ENCODE results near the gene RNF11.

RNF11 gene

DNA sequence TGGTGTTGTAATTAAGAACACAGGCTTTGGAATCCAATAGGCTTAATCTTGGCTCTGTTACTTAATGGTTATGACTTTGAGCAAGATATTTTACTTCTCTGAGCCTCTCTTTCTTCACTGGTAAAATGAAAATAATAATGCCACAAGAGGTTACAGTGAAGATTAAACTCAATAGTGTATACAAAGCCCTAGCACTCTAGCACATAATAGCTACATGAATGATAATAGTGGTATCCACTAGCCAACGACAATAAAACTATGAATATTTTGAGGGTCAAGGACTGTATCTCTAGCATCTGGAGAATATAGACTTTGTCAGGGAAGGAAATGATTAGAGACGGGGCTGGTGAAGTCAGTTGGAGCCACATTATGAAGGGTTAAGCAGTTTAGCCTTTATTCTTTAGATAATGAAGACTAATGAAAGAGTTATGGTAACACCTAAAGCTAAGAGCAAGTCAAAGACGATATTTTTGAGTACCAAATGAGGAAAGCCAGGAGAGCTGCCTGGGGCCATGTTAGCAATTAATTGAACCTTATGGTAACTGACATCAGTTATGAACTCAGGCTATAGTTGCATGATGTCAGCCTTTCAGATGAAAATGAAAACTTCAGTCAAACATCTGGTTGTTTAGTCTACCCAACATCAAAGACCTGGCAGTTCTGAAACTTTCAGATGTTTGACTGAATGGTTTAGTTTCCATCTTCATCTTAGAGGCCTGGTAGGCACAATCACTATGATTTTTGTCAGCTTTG lies 32.8 kb upstream of the RNF11 start:
- no peak overlapping the region for H3K4me3 ChIP-seq (ENCODE audit: low read depth, low read length)
- TF ChIP-seq, protein P1, sequence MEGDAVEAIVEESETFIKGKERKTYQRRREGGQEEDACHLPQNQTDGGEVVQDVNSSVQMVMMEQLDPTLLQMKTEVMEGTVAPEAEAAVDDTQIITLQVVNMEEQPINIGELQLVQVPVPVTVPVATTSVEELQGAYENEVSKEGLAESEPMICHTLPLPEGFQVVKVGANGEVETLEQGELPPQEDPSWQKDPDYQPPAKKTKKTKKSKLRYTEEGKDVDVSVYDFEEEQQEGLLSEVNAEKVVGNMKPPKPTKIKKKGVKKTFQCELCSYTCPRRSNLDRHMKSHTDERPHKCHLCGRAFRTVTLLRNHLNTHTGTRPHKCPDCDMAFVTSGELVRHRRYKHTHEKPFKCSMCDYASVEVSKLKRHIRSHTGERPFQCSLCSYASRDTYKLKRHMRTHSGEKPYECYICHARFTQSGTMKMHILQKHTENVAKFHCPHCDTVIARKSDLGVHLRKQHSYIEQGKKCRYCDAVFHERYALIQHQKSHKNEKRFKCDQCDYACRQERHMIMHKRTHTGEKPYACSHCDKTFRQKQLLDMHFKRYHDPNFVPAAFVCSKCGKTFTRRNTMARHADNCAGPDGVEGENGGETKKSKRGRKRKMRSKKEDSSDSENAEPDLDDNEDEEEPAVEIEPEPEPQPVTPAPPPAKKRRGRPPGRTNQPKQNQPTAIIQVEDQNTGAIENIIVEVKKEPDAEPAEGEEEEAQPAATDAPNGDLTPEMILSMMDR (IDR thresholded peaks at IDR 0.05; ENCODE audit: borderline replicate concordance, insufficient read depth, low read depth, low read length): no peak

DNA sequence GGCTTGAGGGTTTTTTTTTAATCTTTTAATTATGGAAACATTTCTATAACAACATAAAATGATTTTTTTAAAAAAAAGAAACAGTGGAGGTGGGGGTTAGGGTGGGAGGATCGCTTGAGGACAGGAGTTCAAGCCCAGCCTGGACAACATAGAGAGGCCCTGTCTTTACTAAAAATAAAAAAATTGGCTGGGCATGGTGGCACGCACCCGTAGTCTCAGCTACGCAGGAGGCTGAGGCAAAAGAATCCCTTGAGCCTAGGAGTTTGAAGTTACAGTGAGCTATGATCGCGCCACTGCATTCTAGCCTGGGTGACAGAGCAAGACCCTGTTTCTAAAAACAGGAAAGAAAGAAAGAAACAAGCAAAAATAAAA lies 32.2 kb upstream of the RNF11 start:
- H3K4me3 ChIP-seq (ENCODE audit: low read depth, low read length): peak overlapping the region; percentile 0
- TF ChIP-seq, protein P1 (IDR thresholded peaks at IDR 0.05; ENCODE audit: borderline replicate concordance, insufficient read depth, low read depth, low read length): no peak

DNA sequence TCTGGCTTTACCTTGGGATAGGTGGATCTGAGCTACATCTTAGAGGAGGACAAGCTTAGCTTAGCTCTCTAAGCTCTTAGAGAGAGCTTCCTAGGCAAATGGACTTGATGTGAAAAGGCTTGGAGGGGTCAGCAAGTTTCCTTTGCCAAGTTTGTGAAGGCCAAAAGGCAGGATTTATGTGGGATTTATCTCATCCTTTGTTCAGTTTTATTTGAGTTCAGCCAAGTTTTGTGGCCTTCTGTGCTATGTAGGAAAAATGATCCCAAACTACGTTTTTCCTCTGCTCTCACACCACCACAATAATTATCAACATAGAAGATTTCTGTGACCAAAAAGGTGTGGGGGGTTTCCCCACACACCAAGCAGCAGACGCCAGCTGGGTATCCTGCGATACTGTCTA lies 26.0 kb upstream of the RNF11 start:
- H3K4me3 ChIP-seq (ENCODE audit: low read depth, low read length): no peak overlapping the region
- TF ChIP-seq, protein P1 (IDR thresholded peaks at IDR 0.05; ENCODE audit: borderline replicate concordance, insufficient read depth, low read depth, low read length): no peak

DNA sequence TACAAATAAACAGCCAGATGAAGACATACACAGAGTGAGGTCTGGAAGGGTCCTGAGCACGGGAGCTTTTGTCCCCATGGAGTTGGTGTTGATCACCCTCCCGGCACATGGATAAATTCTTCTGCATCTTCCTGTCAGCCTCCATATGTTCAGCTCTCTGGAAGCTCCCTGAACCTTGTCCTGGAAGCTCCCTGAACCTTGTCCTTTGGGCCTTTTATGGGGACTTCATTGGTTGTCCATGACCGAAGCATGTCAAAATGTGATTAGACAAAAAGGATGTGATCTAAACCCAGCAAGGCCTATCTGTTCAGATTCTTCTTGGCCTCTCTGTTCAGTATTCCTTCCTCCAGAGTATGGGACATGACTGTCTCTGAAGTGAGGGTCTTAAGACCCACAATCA lies 25.4 kb upstream of the RNF11 start:
- TF ChIP-seq, protein P1 (IDR thresholded peaks at IDR 0.05; ENCODE audit: borderline replicate concordance, insufficient read depth, low read depth, low read length): no peak
- no peak overlapping the region for H3K4me3 ChIP-seq (ENCODE audit: low read depth, low read length)

DNA sequence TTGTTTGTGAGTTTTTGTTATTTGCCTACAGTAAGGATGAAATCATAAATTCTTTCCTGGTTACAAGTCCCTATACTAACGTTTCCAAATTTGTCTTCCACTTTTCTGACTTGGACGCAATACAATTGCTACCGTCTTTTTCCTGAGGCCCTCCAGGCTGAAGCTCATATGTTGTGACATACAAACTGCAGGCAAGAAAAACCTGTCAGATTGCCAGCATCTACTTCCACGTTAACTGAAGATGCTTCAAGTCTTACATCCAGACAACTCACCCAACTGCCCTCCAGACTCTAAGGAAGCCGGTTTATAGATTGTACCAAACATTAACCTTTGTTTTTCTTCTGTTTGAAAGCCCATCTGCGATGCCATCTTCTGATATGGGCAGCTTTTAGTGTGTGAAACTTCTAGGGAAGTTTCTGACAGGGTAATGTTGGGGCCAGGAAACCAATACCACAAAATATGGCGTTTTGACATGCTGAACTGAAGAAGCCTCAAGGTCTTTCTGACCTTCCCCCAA lies 21.4 kb upstream of the RNF11 start:
- TF ChIP-seq, protein P1 (IDR thresholded peaks at IDR 0.05; ENCODE audit: borderline replicate concordance, insufficient read depth, low read depth, low read length): no peak
- no peak overlapping the region for H3K4me3 ChIP-seq (ENCODE audit: low read depth, low read length)

DNA sequence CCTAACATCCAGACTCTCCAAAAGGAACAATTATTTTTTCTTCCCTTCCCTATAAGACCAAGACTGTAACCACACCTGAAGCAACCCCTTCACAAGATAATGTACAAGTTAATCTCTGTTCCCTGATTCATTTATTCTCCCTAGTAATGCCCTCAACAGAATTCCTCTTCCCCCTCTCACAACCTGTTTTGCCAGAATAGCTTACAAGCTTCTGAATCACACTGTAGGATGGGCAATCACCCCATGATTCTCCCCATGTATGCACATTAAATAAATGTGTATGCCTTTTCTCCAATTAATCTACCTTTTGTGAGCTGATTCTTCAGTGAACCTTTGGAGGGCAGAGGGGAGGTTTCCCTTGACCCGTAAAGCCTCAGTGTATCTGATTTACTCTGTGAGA lies 20.9 kb upstream of the RNF11 start:
- no peak overlapping the region for H3K4me3 ChIP-seq (ENCODE audit: low read depth, low read length)
- TF ChIP-seq, protein P1 (IDR thresholded peaks at IDR 0.05; ENCODE audit: borderline replicate concordance, insufficient read depth, low read depth, low read length): no peak

DNA sequence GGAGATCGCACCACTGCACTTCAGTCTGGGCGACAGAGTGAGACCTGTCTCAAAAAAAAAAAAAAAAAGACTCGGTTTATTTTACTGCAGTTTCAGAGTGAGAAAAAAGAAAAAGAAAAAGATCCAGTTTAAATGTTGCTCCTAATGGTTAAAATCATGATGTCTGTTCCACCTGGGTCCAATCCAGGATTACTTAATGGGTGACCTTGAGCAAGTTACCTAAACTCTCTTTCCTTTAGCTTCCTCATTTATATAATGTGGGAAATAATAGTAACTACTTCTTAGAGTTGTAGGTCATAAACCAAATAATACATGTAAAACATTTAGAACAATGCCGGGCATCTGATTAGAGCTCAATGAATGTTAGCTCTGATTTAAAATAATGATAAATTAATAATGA lies 19.4 kb upstream of the RNF11 start:
- TF ChIP-seq, protein P1 (IDR thresholded peaks at IDR 0.05; ENCODE audit: borderline replicate concordance, insufficient read depth, low read depth, low read length): no peak
- H3K4me3 ChIP-seq (ENCODE audit: low read depth, low read length): no peak overlapping the region
